ENCODE measurements around the gene ARHGDIB. TPM values are rescaled to one million over a fixed set of nuclear protein-coding genes. Genes with fewer than 3 reads are reported as not detected.

ARHGDIB gene
- total and polyA plus RNA-seq, 10 of the 15 experiments (the other 5 are each of a cell fraction or from before 2014, with no cell fraction given) = 796 to 2,849 (median 1,346) TPM

GRCh38 chr12:14913381-14913781, 48.0 kb downstream of the ARHGDIB start (continued):
- TF ChIP-seq HCFC1 (IDR thresholded peaks at IDR 0.05; ENCODE audit: low read length) (no peak), MEF2A (IDR thresholded peaks at IDR 0.05; ENCODE audit: insufficient read depth, low read depth, low read length) (no peak), NBN (IDR thresholded peaks at IDR 0.05) (no peak), NKRF (conservative IDR thresholded peaks at IDR 0.05) (no peak), SKIL (IDR thresholded peaks at IDR 0.05; ENCODE audit: low read depth, poor library complexity, severe bottlenecking) (no peak), E4F1 (IDR thresholded peaks at IDR 0.05; ENCODE audit: borderline replicate concordance, partially characterized antibody) (no peak), SIN3A (IDR thresholded peaks at IDR 0.05; ENCODE audit: low read depth, low read length) (no peak), TARDBP (IDR thresholded peaks at IDR 0.05; ENCODE audit: borderline replicate concordance) (no peak), NR2C1 (IDR thresholded peaks at IDR 0.05) (no peak)
- TF ChIP-seq, protein P1, sequence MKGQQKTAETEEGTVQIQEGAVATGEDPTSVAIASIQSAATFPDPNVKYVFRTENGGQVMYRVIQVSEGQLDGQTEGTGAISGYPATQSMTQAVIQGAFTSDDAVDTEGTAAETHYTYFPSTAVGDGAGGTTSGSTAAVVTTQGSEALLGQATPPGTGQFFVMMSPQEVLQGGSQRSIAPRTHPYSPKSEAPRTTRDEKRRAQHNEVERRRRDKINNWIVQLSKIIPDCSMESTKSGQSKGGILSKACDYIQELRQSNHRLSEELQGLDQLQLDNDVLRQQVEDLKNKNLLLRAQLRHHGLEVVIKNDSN (IDR thresholded peaks at IDR 0.05; ENCODE audit: borderline replicate concordance, extremely low read length, insufficient read depth, low read depth, low read length) = no peak
- TF ChIP-seq, protein P2, sequence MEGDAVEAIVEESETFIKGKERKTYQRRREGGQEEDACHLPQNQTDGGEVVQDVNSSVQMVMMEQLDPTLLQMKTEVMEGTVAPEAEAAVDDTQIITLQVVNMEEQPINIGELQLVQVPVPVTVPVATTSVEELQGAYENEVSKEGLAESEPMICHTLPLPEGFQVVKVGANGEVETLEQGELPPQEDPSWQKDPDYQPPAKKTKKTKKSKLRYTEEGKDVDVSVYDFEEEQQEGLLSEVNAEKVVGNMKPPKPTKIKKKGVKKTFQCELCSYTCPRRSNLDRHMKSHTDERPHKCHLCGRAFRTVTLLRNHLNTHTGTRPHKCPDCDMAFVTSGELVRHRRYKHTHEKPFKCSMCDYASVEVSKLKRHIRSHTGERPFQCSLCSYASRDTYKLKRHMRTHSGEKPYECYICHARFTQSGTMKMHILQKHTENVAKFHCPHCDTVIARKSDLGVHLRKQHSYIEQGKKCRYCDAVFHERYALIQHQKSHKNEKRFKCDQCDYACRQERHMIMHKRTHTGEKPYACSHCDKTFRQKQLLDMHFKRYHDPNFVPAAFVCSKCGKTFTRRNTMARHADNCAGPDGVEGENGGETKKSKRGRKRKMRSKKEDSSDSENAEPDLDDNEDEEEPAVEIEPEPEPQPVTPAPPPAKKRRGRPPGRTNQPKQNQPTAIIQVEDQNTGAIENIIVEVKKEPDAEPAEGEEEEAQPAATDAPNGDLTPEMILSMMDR (IDR thresholded peaks at IDR 0.05 in 2 of 3, conservative IDR thresholded peaks at IDR 0.05 in 1 of 3; ENCODE audit: control insufficient read depth in 2 of 3, extremely low read depth in 1 of 3, insufficient read depth in 1 of 3, low read depth in 3 of 3, low read length in 3 of 3) = no peak

All from GM12878 (cell line).